HCT116 (cell line): ENCODE measurements around the gene TNKS2.

ENCODE experiments used
- EZH2 ChIP-seq: fragments of 200-600 bp; sonication (generic); IDR thresholded peaks from 2 replicates; pipeline ENCODE4 v1.6.1; 2017; ENCODE audit warnings: antibody characterized with exemption, mixed run types
- POLR2A ChIP-seq: IDR thresholded peaks from 2 replicates; pipeline ENCODE4 v1.7.0; 2011; ENCODE audit warnings: borderline replicate concordance; ENCODE audit not compliant: insufficient read depth, insufficient read length; ENCODE audit errors: extremely low read depth
- POLR2AphosphoS5 ChIP-seq: IDR thresholded peaks from 2 replicates; pipeline ENCODE4 v1.6.1; 2011; ENCODE audit warnings: mild to moderate bottlenecking, low read depth, low read length, moderate library complexity
- ZFX ChIP-seq: fragments of 450-650 bp; IDR thresholded peaks from 2 replicates; pipeline ENCODE4 v1.6.1; 2017
- TF ChIP-seq, protein P1 (sequence below), 3 experiments: fragments of 200-600 bp in 1 of 3; sonication (generic) in 1 of 3; IDR thresholded peaks in 2 of 3; conservative IDR thresholded peaks in 1 of 3; 2 replicates each; pipeline ENCODE4 v1.5.1; 2012 to 2017; ENCODE audit warnings: low read depth in 2 of 3, low read length in 2 of 3, antibody characterized with exemption in 1 of 3, borderline replicate concordance in 1 of 3, control low read depth in 1 of 3, mild to moderate bottlenecking in 1 of 3, mixed read lengths in 1 of 3, mixed run types in 1 of 3, moderate library complexity in 1 of 3; ENCODE audit not compliant: insufficient read depth in 1 of 3

DNA sequence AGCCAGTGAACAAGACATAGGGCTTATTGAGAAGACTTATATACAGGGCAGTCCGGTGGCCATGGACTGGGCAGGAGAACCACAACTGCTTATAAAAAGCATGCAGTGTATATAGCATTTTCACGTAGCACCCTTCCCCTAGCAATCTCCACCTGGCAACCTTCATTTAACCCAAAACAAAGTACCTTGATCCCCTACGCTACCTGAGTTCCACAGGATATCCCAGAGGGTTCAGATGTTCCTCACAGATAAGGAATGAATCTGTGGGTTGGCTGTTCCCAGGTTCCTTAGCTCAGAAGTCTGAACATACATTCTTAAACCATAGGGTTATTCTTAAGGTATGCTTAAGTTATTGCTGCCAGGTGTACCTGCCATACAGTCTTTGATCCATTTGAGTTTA lies 22.0 kb upstream of the TNKS2 start:
- TF ChIP-seq POLR2AphosphoS5 (no peak), ZFX (no peak), EZH2 (no peak), POLR2A (no peak)
- TF ChIP-seq, protein P1, sequence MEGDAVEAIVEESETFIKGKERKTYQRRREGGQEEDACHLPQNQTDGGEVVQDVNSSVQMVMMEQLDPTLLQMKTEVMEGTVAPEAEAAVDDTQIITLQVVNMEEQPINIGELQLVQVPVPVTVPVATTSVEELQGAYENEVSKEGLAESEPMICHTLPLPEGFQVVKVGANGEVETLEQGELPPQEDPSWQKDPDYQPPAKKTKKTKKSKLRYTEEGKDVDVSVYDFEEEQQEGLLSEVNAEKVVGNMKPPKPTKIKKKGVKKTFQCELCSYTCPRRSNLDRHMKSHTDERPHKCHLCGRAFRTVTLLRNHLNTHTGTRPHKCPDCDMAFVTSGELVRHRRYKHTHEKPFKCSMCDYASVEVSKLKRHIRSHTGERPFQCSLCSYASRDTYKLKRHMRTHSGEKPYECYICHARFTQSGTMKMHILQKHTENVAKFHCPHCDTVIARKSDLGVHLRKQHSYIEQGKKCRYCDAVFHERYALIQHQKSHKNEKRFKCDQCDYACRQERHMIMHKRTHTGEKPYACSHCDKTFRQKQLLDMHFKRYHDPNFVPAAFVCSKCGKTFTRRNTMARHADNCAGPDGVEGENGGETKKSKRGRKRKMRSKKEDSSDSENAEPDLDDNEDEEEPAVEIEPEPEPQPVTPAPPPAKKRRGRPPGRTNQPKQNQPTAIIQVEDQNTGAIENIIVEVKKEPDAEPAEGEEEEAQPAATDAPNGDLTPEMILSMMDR (IDR thresholded peaks at IDR 0.05 in 2 of 3, conservative IDR thresholded peaks at IDR 0.05 in 1 of 3; ENCODE audit: borderline replicate concordance in 1 of 3, insufficient read depth in 1 of 3, low read depth in 2 of 3, low read length in 2 of 3) = no peak
